HG02973 (cell line): ENCODE data around the gene CERK.

Experiments
- ATAC-seq: cut with Tn5 transposase; IDR thresholded peaks from one replicate; pipeline ENCODE4 v1.9.1; 2021; ENCODE audit warnings: moderate library complexity; ENCODE audit not compliant: unreplicated experiment

CERK gene

GRCh38 chr22:46664301-46664855, 73.7 kb downstream of the CERK start:
- no peak for ATAC-seq

GRCh38 chr22:46663436-46664100, 74.5 kb downstream of the CERK start:
- no peak for ATAC-seq

- no peak for ATAC-seq
These were observed 75.1 kb downstream of the CERK start for GRCh38 chr22:46663001-46663400.

- ATAC-seq, result no peak
These were observed 75.8 kb downstream of the CERK start for GRCh38 chr22:46662226-46662625.

- no peak for ATAC-seq
These were observed 76.7 kb downstream of the CERK start for GRCh38 chr22:46661221-46661851.

GRCh38 chr22:46660604-46661201, 77.3 kb downstream of the CERK start:
- ATAC-seq, result no peak

- no peak for ATAC-seq
These were observed 78.3 kb downstream of the CERK start for GRCh38 chr22:46659791-46660186.

GRCh38 chr22:46659059-46659790, 78.8 kb downstream of the CERK start:
- no peak for ATAC-seq

GRCh38 chr22:46657996-46658947, 79.8 kb downstream of the CERK start:
- ATAC-seq, result no peak

- ATAC-seq, result no peak
These were observed 80.4 kb downstream of the CERK start for GRCh38 chr22:46657655-46657953.

GRCh38 chr22:46656856-46657654, 81.0 kb downstream of the CERK start:
- ATAC-seq, result no peak

GRCh38 chr22:46655861-46656608, 82.0 kb downstream of the CERK start:
- no peak for ATAC-seq

- no peak for ATAC-seq
These were observed 83.0 kb downstream of the CERK start for GRCh38 chr22:46654927-46655595.

GRCh38 chr22:46654426-46654825, 83.6 kb downstream of the CERK start:
- ATAC-seq, result no peak

- ATAC-seq, result no peak
These were observed 84.5 kb downstream of the CERK start for GRCh38 chr22:46653596-46653995.

- no peak for ATAC-seq
These were observed 85.2 kb downstream of the CERK start for GRCh38 chr22:46652847-46653331.

GRCh38 chr22:46652081-46652846, 85.8 kb downstream of the CERK start:
- ATAC-seq, result no peak

- no peak for ATAC-seq
These were observed 86.7 kb downstream of the CERK start for GRCh38 chr22:46651316-46651715.
